HG03432 (cell line): ENCODE results near the gene SMAD6.

Experiments used
- ATAC-seq: cut with Tn5 transposase; IDR thresholded peaks from one replicate; pipeline ENCODE4 v1.9.1; 2021; ENCODE audit warnings: mild to moderate bottlenecking, moderate library complexity; ENCODE audit not compliant: unreplicated experiment

Gene SMAD6

GRCh38 chr15:66702035-66702786, at the start of gene SMAD6:
SMAD6 (plus strand) TSS chr15:66702236; CDS start chr15:66703259, 1,023 bp downstream.
- peak; percentile 30 for ATAC-seq

DNA sequence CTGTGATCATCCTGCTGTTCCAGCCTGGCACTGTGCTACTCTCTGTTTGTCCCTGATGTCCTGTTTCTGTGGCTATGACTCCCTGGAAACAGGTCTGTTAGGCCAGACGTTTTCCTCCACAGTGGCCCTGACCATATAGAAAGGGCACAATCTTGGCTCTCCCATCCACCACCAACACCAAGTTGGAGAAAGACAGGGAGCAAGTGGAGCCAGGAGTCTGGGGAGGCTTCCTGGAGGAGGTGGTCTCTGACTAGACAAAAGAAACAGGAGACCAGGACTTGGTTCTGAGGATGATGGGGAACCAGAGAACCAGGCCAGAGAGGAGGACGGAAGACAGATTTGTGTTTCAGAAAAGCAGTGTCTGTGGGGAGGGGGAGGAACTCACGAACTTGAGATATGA, 49.2 kb upstream of the SMAD6 start:
- ATAC-seq: no peak

DNA sequence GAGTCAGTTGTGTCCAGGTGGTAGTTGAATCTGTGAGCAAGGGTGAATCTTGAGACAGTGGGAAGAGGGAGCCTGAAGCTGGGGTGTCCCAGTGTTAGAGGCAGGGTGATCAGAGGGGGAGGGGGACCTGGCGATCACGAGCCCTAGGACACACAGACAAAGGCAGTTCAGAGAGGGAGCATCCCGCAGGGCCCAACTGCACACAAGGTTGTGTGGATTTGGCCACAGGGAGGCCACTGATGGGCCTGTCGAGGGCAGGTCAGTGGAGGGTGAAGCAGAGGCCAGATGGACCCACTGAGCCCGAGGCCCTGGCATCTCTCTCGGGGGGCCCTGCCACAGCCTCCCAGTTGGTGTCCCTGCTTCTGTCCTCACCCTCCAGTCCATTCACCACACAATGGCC, 48.6 kb upstream of the SMAD6 start:
- ATAC-seq: no peak

GRCh38 chr15:66653852-66654251, 48.2 kb upstream of the SMAD6 start:
- no peak for ATAC-seq

GRCh38 chr15:66654361-66654738, 47.7 kb upstream of the SMAD6 start:
- no peak for ATAC-seq

GRCh38 chr15:66654739-66655375, 47.2 kb upstream of the SMAD6 start:
- no peak for ATAC-seq

GRCh38 chr15:66655511-66655910, 46.5 kb upstream of the SMAD6 start:
- no peak for ATAC-seq

DNA sequence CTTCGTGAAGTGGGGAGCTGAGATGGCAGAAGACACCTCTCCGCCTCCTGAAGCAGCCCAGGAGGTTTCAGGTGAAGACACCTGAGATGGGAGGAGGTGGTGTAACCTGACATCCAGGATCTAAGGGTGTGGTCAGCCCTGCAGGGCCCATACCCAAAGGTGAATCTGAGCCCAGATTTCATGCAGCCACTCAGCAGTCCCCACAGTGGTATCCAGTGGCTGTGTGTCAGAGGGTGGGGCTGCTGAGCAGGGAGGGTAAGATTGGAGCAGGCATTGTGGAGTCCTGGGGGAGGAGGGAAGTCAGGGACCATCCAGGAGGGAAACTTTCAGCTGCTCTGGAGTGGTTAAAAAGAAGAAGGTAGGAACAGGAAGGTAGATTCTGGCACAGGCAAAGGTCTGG, 46.0 kb upstream of the SMAD6 start:
- ATAC-seq: no peak

DNA sequence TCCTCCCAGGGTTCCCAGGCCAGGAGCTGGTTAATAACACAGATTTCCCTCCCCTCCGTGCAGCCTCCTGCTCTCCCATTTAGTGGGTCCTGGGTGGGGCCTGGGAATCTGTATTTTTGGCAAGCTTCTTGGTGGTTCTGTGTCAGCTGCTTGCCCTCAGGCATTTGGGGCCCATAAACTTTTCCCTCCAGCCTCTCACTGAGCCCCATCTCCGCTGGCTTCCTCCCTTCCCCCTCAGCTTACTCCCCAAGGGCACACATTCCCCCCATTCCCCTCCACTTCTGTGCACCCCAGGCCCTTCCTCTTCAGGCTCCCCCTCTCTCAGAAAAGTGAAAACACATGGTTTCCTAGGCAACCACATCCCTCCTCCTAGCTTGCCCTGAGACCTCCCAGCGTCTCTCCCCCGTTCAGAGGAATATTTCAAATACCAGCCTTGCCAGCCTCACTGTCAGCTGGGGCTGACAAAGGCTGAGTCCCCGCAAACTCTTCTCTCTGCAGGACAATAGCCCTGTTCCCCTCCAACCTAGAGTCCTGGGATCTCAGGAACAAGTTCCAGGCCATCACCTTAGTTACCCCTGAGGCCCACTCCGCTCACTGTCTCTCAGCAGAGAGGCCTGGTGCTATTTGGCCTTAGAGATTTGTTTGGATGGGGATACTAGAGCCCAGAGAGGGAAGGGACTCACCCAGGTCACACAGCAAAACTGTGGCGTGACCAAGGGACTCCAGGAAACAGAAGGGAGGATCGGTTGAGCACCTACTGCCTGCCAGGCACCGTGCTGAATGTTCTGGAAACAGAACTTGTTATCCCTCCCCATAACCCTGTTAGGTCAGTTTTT, 44.6 kb upstream of the SMAD6 start:
- no peak for ATAC-seq

- ATAC-seq: no peak
These were observed 44.0 kb upstream of the SMAD6 start for GRCh38 chr15:66658044-66658443.

DNA sequence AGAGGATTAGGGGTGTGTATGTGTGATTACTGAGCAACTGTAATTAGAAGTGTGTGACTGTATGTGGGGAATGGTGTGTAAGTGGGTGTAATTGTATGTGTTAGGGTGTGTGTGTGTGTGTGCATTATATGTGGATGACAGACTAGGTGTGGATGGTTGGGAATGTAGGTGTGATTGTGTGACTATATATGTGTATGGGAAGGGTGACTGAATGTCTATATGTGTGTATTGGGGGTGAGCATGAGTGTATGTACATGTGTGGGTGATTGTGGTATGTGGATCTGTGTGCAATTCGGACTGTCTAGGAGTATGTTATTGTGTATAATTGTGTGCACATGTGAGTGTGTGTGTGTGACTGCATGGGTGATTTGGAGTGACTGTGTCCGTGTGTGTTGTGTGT, 43.2 kb upstream of the SMAD6 start:
- ATAC-seq: no peak

GRCh38 chr15:66659384-66659783, 42.7 kb upstream of the SMAD6 start:
- ATAC-seq: no peak

- ATAC-seq: no peak
These were observed 40.5 kb upstream of the SMAD6 start for GRCh38 chr15:66661432-66662096.

DNA sequence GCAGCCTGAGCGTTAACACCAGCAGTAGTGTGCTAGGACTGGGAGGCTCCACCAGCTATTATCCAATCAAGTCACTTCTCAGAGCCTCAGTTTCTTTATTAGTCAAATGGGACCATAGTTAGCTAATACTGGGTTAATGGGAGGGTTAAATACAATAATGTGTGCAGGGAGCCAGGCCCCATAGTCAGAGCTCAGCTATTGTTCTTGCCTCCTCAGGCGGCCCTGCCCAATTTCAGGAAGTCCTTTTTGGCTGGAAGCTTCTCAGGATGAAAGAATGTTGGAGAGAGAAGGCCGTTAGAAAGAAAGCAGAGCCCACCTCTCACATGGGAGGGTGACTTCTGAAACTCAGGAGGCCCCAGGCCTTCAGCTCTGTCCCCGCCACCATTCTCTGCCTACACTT, 39.5 kb upstream of the SMAD6 start:
- no peak for ATAC-seq

GRCh38 chr15:66663664-66664063, 38.4 kb upstream of the SMAD6 start:
- no peak for ATAC-seq

- ATAC-seq: no peak
These were observed 31.9 kb upstream of the SMAD6 start for GRCh38 chr15:66670175-66670574.

DNA sequence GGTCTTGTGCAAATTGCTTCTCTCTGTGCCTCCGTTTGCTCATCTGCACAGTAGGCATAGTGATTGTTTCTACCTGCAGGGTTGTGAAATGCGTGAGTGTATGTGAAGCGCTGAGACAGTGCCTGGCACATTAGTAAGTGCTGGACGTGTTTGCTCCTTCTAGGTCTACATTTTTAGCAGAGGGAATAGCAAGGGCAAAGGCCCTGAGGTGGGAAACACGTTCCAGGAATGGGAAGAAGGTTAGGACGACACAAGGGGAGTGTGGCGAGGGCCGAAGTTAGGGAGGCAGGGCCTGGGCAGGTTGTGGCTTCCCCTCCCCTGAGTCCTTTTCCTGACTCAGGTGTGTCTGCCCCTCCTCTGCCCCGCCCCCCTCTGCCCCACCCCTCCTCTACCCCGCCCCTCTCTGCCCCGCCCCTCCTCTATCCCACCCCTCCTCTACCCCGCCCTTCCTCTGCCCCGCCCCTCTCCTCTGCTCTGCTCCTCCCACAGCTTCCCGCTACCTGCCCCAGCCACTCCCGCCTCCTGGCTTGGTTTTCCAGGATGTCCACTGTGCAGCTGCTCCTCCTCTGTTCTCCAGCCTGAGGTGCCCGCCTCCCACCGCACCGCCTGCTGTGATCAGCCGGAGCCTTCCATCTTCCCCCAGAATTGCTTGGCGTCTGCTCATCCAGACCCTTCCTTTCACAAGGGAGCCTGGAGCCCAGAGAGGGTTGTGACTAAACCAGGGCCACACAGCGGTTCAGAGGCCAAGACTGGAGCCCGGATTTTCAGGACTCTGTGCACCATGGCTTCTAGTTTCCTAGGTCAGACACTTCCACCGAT, 31.1 kb upstream of the SMAD6 start:
- no peak for ATAC-seq

- no peak for ATAC-seq
These were observed 29.2 kb upstream of the SMAD6 start for GRCh38 chr15:66672867-66673266.

DNA sequence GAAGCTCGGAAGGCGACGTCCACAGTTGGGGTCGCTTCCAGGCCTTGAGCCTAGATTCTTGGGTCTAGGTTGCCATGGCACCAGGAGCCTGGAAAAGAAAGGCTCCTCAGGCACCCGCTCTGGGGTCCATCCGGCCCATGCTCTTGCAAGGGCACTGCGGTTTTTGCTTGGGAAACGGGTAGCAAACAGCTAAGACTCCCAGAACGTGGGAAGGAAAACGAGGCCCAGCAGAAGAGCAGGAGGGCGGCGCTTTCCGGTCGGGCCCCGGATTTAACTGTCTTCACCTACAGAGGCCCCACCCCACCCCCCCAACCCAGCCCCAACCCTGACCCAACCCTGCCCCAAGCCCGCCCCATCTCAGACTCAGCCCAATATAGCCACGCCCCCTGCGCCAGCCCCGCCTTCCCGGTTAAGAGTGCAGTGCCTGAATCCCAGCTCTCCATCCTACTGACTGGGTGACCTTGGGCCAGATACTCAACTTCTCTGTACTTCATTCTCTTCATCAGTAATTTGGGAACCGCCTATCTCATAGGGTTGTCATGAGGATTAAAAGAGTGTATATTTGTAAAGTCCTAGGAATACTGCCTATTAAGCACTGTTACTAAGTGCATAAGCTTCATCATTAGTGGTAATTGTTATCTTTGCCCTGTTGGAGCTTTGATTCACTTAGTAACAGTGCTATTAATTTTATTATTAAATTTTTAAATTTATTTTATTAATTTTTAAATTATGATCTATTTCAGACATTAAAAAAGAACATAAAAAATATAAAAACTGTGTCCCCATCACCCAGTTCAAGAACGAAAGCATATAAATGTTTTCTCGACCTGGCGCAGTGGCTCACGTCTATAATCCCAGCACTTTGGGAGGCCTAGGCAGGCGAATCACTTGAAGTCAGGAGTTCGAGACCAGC, 28.4 kb upstream of the SMAD6 start:
- no peak for ATAC-seq
